Measurements from ENCODE around the gene BMPER. TPM values are rescaled to one million over a fixed set of nuclear protein-coding genes. Genes with fewer than 3 reads are reported as not detected.

BMPER gene
- total and polyA plus RNA-seq, 2 of the 8 experiments (the other 6 are each of a cell fraction or from before 2014, with no cell fraction given): 0.33 to 0.69 TPM

GRCh38 chr7:34198231-34198641 lies 292.9 kb downstream of the BMPER start:
- Histone ChIP-seq H3K79me1 (ENCODE audit: low read depth, low read length) (no peaks in the 10 kb centered on the region), H4K20me1 (replicated peaks in 1 of 2; ENCODE audit: control insufficient read depth in 1 of 2, insufficient read depth in 2 of 2, low read length in 2 of 2) (no peaks in the 10 kb centered on the region), H3K4me1 (replicated peaks in 1 of 4; ENCODE audit: control insufficient read depth in 3 of 4, insufficient read depth in 4 of 4, low read length in 3 of 4) (no peaks in the 10 kb centered on the region), H2BK12ac (ENCODE audit: low read depth, low read length) (no peak overlapping the region), H3K23me2 (ENCODE audit: low read depth, low read length) (no peaks in the 10 kb centered on the region), H3K4ac (replicated peaks; ENCODE audit: insufficient read length, low read depth, low read length) (no peak overlapping the region), H3K56ac (replicated peaks; ENCODE audit: insufficient read length, low read depth, low read length) (no peak overlapping the region), H3K4me3 (ENCODE audit: extremely low read depth in 1 of 4, insufficient read depth in 2 of 4, low read depth in 3 of 4, low read length in 4 of 4) (no peak overlapping the region; a peak in 1 of 8 replicates), H4K5ac (ENCODE audit: insufficient read length, low read depth, low read length) (no peak overlapping the region), H2BK15ac (ENCODE audit: low read length) (no peak overlapping the region), H4K8ac (ENCODE audit: extremely low read depth, insufficient read depth, low read length) (no peak overlapping the region), H2BK120ac (replicated peaks; ENCODE audit: low read depth, low read length) (no peak overlapping the region), H3K27me3 (replicated peaks in 1 of 4; ENCODE audit: control insufficient read depth in 3 of 4, extremely low read depth in 1 of 4, insufficient read depth in 3 of 4, low read length in 3 of 4) (no peaks in the 10 kb centered on the region), H3K9ac (replicated peaks in 1 of 4; ENCODE audit: extremely low read depth in 1 of 4, low read depth in 3 of 4, low read length in 3 of 4) (no peak overlapping the region), H3K36me3 (ENCODE audit: control insufficient read depth in 2 of 4, insufficient read depth in 4 of 4, low read length in 3 of 4) (no peaks in the 10 kb centered on the region), H2BK20ac (ENCODE audit: low read length) (no peak overlapping the region), H3K27ac (ENCODE audit: low read depth, low read length) (no peak overlapping the region), H3K23ac (ENCODE audit: insufficient read length) (no peak overlapping the region), H4K91ac (replicated peaks; ENCODE audit: insufficient read length, low read length) (no peak overlapping the region), H2AFZ (ENCODE audit: low read length) (no peak overlapping the region), H3K18ac (ENCODE audit: extremely low read depth, low read length) (no peak overlapping the region), H2AK5ac (ENCODE audit: low read depth, low read length) (no peak overlapping the region), H3K4me2 (ENCODE audit: insufficient read depth in 1 of 2, low read depth in 2 of 2, low read length in 2 of 2) (no peak overlapping the region), H3K9me3 (ENCODE audit: insufficient read depth in 2 of 2, low read depth in 1 of 2, low read length in 1 of 2) (no peaks in the 10 kb centered on the region), H3K14ac (ENCODE audit: insufficient read length) (no peak overlapping the region), H2BK5ac (ENCODE audit: low read depth, low read length) (no peak overlapping the region), H3K79me2 (ENCODE audit: control insufficient read depth in 1 of 2, insufficient read depth in 2 of 2, low read length in 2 of 2) (no peaks in the 10 kb centered on the region)
- ChIA-PET CTCF (ENCODE audit: partially characterized antibody) (interaction anchor here (1.0 kb wide), 1 partner anchor 58 kb away, joined by 3 read pairs; no protein-coding TSS in a partner anchor), POLR2A (ENCODE audit: partially characterized antibody) (no interaction called here)
- no peak for DNase-seq (ENCODE audit: low read depth in 1 of 2, low spot score in 2 of 2)
- no peak for FAIRE-seq
- WGBS, 2 experiments (ENCODE audit: extremely low coverage in 1 of 2, insufficient coverage in 1 of 2, insufficient read length in 1 of 2, insufficient replicate concordance in 2 of 2, low coverage in 1 of 2, low lambda C conversion rate in 2 of 2, missing lambda C conversion rate in 1 of 2): 93% methylated on average over 1 of the region's 1 CpG; no CpG with 5 or more reads in 1 of the 2 experiments
- TF ChIP-seq RAD21 (IDR thresholded peaks at IDR 0.05 in 1 of 2, conservative IDR thresholded peaks at IDR 0.05 in 1 of 2; ENCODE audit: low read depth in 2 of 2, low read length in 2 of 2) (no peak), SIRT6 (IDR thresholded peaks at IDR 0.05; ENCODE audit: low read length) (no peak), BACH1 (IDR thresholded peaks at IDR 0.05; ENCODE audit: low read length) (no peak), CBX8 (IDR thresholded peaks at IDR 0.05; ENCODE audit: borderline replicate concordance, low read depth, low read length) (no peak), SP1 (IDR thresholded peaks at IDR 0.05; ENCODE audit: low read depth, low read length) (no peak), CHD2 (IDR thresholded peaks at IDR 0.05; ENCODE audit: low read length) (no peak), USF2 (IDR thresholded peaks at IDR 0.05; ENCODE audit: low read length) (no peak), CTCF (IDR thresholded peaks at IDR 0.05; ENCODE audit: control extremely low read depth in 1 of 3, insufficient read depth in 1 of 3, low read depth in 1 of 3, low read length in 3 of 3) (no peak), ATF3 (IDR thresholded peaks at IDR 0.05; ENCODE audit: insufficient read depth, low read depth, low read length) (no peak), BCL11A (IDR thresholded peaks at IDR 0.05; ENCODE audit: low read depth in 2 of 2, low read length in 2 of 2) (no peak)

Data from H1 (cell line).